MCF 10A (cell line): ENCODE results near the gene RNF212B. TPM values are rescaled to one million over a fixed set of nuclear protein-coding genes. Genes with fewer than 3 reads are reported as not detected.

ENCODE experiments used
- BruUV-seq: library from RNA; stranded (reverse); fragments of 400-500 nt; replicated peaks from 2 replicates; lab custom pipeline; 2021; lab: Mats Ljungman, UMichigan
- CTCF ChIA-PET: fragments of 300-600 bp; sonication (Branson Sonifier 250); formaldehyde crosslinking; extraction: SDS; loops from one replicate; lab custom pipeline; 2021; ENCODE audit warnings: antibody characterized with exemption, inconsistent platforms; lab: Yijun Ruan, JAX
- POLR2A ChIA-PET: fragments of 300-600, 350-650 bp; sonication (Branson Sonifier 250); formaldehyde crosslinking; extraction: SDS; loops from one replicate; lab custom pipeline; 2020; ENCODE audit warnings: antibody characterized with exemption, inconsistent platforms; lab: Yijun Ruan, JAX
- DNase-seq: peaks from one replicate; pipeline ENCODE4 v3.0.0-alpha.2; 2018; ENCODE audit not compliant: unreplicated experiment
- H3K27ac Mint-ChIP-seq: one replicate; pipeline ENCODE4 v1.8.0; 2022; ENCODE audit warnings: mild to moderate bottlenecking, low read depth, mixed read lengths; ENCODE audit not compliant: unreplicated experiment
- H3K27me3 Mint-ChIP-seq: one replicate; pipeline ENCODE4 v1.8.0; 2022; ENCODE audit warnings: mixed read lengths; ENCODE audit not compliant: insufficient read depth, unreplicated experiment
- H3K36me3 Mint-ChIP-seq: one replicate; pipeline ENCODE4 v1.8.0; 2022; ENCODE audit warnings: mild to moderate bottlenecking, moderate library complexity, mixed read lengths; ENCODE audit not compliant: insufficient read depth, unreplicated experiment
- H3K4me1 Mint-ChIP-seq: one replicate; pipeline ENCODE4 v1.8.0; 2022; ENCODE audit warnings: mixed read lengths; ENCODE audit not compliant: insufficient read depth, unreplicated experiment
- H3K4me3 Mint-ChIP-seq: one replicate; pipeline ENCODE4 v1.8.0; 2022; ENCODE audit warnings: mild to moderate bottlenecking, moderate library complexity, mixed read lengths; ENCODE audit not compliant: unreplicated experiment
- H3K9me3 Mint-ChIP-seq: one replicate; pipeline ENCODE4 v1.8.0; 2022; ENCODE audit warnings: mixed read lengths; ENCODE audit not compliant: unreplicated experiment
- CTCF ChIP-seq: fragments of 200-600 bp; IDR thresholded peaks from one replicate; pipeline ENCODE4 v1.8.0; 2022; ENCODE audit warnings: antibody characterized with exemption, mild to moderate bottlenecking; ENCODE audit not compliant: unreplicated experiment
- intact Hi-C: fragments of 100-400 bp; cut with micrococcal nuclease; formaldehyde crosslinking; loops from 2 replicates; pipeline ENCODE4 v1.14.1; 2022
- total RNA-seq: library from RNA; stranded (reverse); gene quantifications from 2 replicates; pipeline ENCODE4 v1.2.3, GENCODE V29; 2022

RNF212B gene
- total RNA-seq, 1 experiment from 2014 or later = not detected

GRCh38 chr14:23208324-23208723 is 29.4 kb upstream of the RNF212B start:
- intact Hi-C loops = no loop called here
- no peak overlapping the region for H3K4me3 Mint-ChIP-seq
- DNase-seq = no peak
- peaks cover 2% of the 10 kb centered on the region for H3K9me3 Mint-ChIP-seq
- no peaks in the 10 kb centered on the region for H3K27me3 Mint-ChIP-seq
- H3K36me3 Mint-ChIP-seq = no peaks in the 10 kb centered on the region
- TF ChIP-seq CTCF = no peak
- BruUV-seq = no TSS peak
- H3K4me1 Mint-ChIP-seq = peaks cover 11% of the 10 kb centered on the region
- POLR2A ChIA-PET = interaction anchor here (0.5 to 0.7 kb wide), 3 partner anchors 34 to 995 kb away, joined by 3 to 5 read pairs (median 3); partner anchors contain the start of gene C14orf119
- peak overlapping the region; percentile 49 for H3K27ac Mint-ChIP-seq
- CTCF ChIA-PET = interaction anchor here (1.0 to 3.7 kb wide), 3 partner anchors 22 to 87 kb away, joined by 3 to 22 read pairs (median 13); no protein-coding TSS in a partner anchor

- Mint-ChIP-seq H3K9me3 (peaks cover 5% of the 10 kb centered on the region), H3K27me3 (no peaks in the 10 kb centered on the region), H3K4me1 (peaks cover 11% of the 10 kb centered on the region), H3K4me3 (peak overlapping the region; percentile 34), H3K27ac (peak overlapping the region; percentile 94), H3K36me3 (no peaks in the 10 kb centered on the region)
- BruUV-seq = no TSS peak
- intact Hi-C loops = no loop called here
- CTCF ChIA-PET = interaction anchor here (0.6 to 2.6 kb wide), 7 partner anchors 9 to 347 kb away, joined by 3 to 10 read pairs (median 3); no protein-coding TSS in a partner anchor
- TF ChIP-seq CTCF = no peak
- DNase-seq = peak; percentile 91
- POLR2A ChIA-PET = interaction anchor here (0.6 to 1.9 kb wide), 13 partner anchors 9 to 562 kb away, joined by 3 to 9 read pairs (median 3); partner anchors contain the start of genes ACIN1, C14orf119 and RNF212B
These were observed 27.9 kb upstream of the RNF212B start for GRCh38 chr14:23209651-23210423.

- DNase-seq = no peak
- intact Hi-C loops = no loop called here
- Mint-ChIP-seq H3K36me3 (peaks cover 6% of the 10 kb centered on the region), H3K27ac (no peak overlapping the region), H3K9me3 (peaks cover 5% of the 10 kb centered on the region), H3K27me3 (no peaks in the 10 kb centered on the region), H3K4me1 (peaks cover 7% of the 10 kb centered on the region), H3K4me3 (no peak overlapping the region)
- ChIA-PET POLR2A (no interaction called here), CTCF (interaction anchor here (0.6 to 1.5 kb wide), 2 partner anchors 30 to 146 kb away, joined by 3 to 4 read pairs; no protein-coding TSS in a partner anchor)
- TF ChIP-seq CTCF = no peak
- BruUV-seq = no TSS peak
These were observed 22.3 kb upstream of the RNF212B start for GRCh38 chr14:23215421-23215820.
